Peyer's patch (tissue), 4 donors: ENCODE data around the gene C1orf116. TPM values are rescaled to one million over a fixed set of nuclear protein-coding genes. Genes with fewer than 3 reads are reported as not detected.
A peak's percentile ranks its signal among the peaks of the same experiment; 100 is the strongest.

Experiments used
- DNase-seq, 3 donors: peaks; one replicate each; pipeline ENCODE4 v3.0.0-alpha.2; 2017 to 2019
- H3K27ac ChIP-seq, 4 donors: fragments of 200-600 bp; sonication (generic); one replicate each; pipeline ENCODE4 v1.5.1; 2016 to 2019
- H3K27me3 ChIP-seq, 2 donors: fragments of 200-600 bp; sonication (generic); one replicate each; pipeline ENCODE4 v1.5.1; 2019
- H3K36me3 ChIP-seq, 3 donors: fragments of 200-600 bp; sonication (generic); one replicate each; pipeline ENCODE4 v1.5.1; 2016 to 2019
- H3K4me1 ChIP-seq, 4 donors: fragments of 200-600 bp; sonication (generic); one replicate each; pipeline ENCODE4 v1.5.1; 2016 to 2019
- H3K4me3 ChIP-seq, 4 donors: fragments of 200-600 bp; sonication (generic); 1 replicate in 3 of 4; 2 replicates in 1 of 4; pipeline ENCODE4 v1.5.1; 2016 to 2019; ENCODE audit warnings: mild to moderate bottlenecking in 1 of 4
- H3K9me3 ChIP-seq, 4 donors: fragments of 200-600 bp; sonication (generic); one replicate each; pipeline ENCODE4 v1.5.1; 2016 to 2019; ENCODE audit warnings: mild to moderate bottlenecking in 1 of 4
- CTCF ChIP-seq, 6 experiments: fragments of 450-650 bp in 4 of 6; fragments of 200-600 bp in 2 of 6; sonication (generic) in 1 of 6; IDR thresholded peaks; one replicate each; pipeline ENCODE4 v1.5.1; 2017 to 2019; ENCODE audit warnings: antibody characterized with exemption in 6 of 6, mild to moderate bottlenecking in 3 of 6, moderate library complexity in 1 of 6
- POLR2A ChIP-seq, 2 donors: fragments of 450-650 bp; IDR thresholded peaks; one replicate each; pipeline ENCODE4 v1.5.1; 2017; ENCODE audit warnings: antibody characterized with exemption in 2 of 2, mild to moderate bottlenecking in 2 of 2, moderate library complexity in 2 of 2
- total RNA-seq, 4 donors: library from RNA; depleted of rRNA; stranded (reverse); fragments of >200 nt; gene quantifications; one replicate each; pipeline ENCODE4 v1.1.0, GENCODE V29; 2016

C1orf116 gene
- total RNA-seq, 4 donors from 2014 or later, result 4.1 to 72.3 (median 56.7) TPM

- Histone ChIP-seq H3K4me3 (no peak overlapping the region), H3K36me3 (no peaks in the 10 kb centered on the region), H3K27me3 (no peaks in the 10 kb centered on the region), H3K9me3 (no peaks in the 10 kb centered on the region), H3K4me1 (peaks cover 0 to 51% (median 2%) of the 10 kb centered on the region in 4 donors), H3K27ac (no peak overlapping the region)
- no peak for TF ChIP-seq POLR2A (IDR thresholded peaks at IDR 0.05)
- TF ChIP-seq CTCF (IDR thresholded peaks at IDR 0.05), result no peak
- no peak for DNase-seq
Observed at GRCh38 chr1:206974140-206974539, 58.4 kb downstream of the C1orf116 start.

GRCh38 chr1:206972728-206973127, 59.8 kb downstream of the C1orf116 start:
- peak overlapping the region in 2 of 4 donors; percentile 12 to 30 for H3K27ac ChIP-seq
- no peak for DNase-seq

GRCh38 chr1:206971029-206971655, 61.4 kb downstream of the C1orf116 start:
- Histone ChIP-seq H3K27ac (no peak overlapping the region), H3K27me3 (no peaks in the 10 kb centered on the region), H3K4me1 (peaks cover 0 to 74% (median 4%) of the 10 kb centered on the region in 4 donors), H3K9me3 (no peaks in the 10 kb centered on the region), H3K4me3 (no peak overlapping the region), H3K36me3 (no peaks in the 10 kb centered on the region)
- no peak for DNase-seq
- TF ChIP-seq CTCF (IDR thresholded peaks at IDR 0.05) (no peak), POLR2A (IDR thresholded peaks at IDR 0.05) (no peak)

More at GRCh38 chr1:206972728-206973127, 59.8 kb downstream of the C1orf116 start:
- TF ChIP-seq CTCF (IDR thresholded peaks at IDR 0.05) (peak in 1 of 6 experiments; percentile 3), POLR2A (IDR thresholded peaks at IDR 0.05) (no peak)
- Histone ChIP-seq H3K36me3 (no peaks in the 10 kb centered on the region), H3K4me3 (no peak overlapping the region), H3K27me3 (no peaks in the 10 kb centered on the region), H3K9me3 (no peaks in the 10 kb centered on the region), H3K4me1 (peaks cover 0 to 64% (median 2%) of the 10 kb centered on the region in 4 donors)

- peaks cover 0 to 71% (median 4%) of the 10 kb centered on the region in 4 donors for H3K4me1 ChIP-seq
- H3K4me3 ChIP-seq, result no peak within 1 kb of the TSS
- no peaks in the 10 kb centered on the region for H3K9me3 ChIP-seq
- peak within 1 kb of the TSS in 2 of 4 donors; percentile 53 to 62 for H3K27ac ChIP-seq
- no peaks in the 10 kb centered on the region for H3K36me3 ChIP-seq
- TF ChIP-seq CTCF (IDR thresholded peaks at IDR 0.05), result no peak
- TF ChIP-seq POLR2A (IDR thresholded peaks at IDR 0.05), result no peak
- H3K27me3 ChIP-seq, result no peaks in the 10 kb centered on the region
- no peak for DNase-seq
Observed at GRCh38 chr1:206970446-206970845, 62.1 kb downstream of the C1orf116 start, which contains the start of gene FCAMR. Gene FCAMR (minus strand): TSS chr1:206970460. CDS start chr1:206970125, 335 bp downstream.

- DNase-seq, result peak in 2 of 3 donors; percentile 80 to 90
- peaks cover 0 to 69% (median 4%) of the 10 kb centered on the region in 4 donors for H3K4me1 ChIP-seq
- H3K36me3 ChIP-seq, result no peaks in the 10 kb centered on the region
- no peak overlapping the region for H3K4me3 ChIP-seq
- no peaks in the 10 kb centered on the region for H3K27me3 ChIP-seq
- peak overlapping the region in 2 of 4 donors; percentile 53 to 62 for H3K27ac ChIP-seq
- no peaks in the 10 kb centered on the region for H3K9me3 ChIP-seq
- TF ChIP-seq CTCF (IDR thresholded peaks at IDR 0.05) (no peak), POLR2A (IDR thresholded peaks at IDR 0.05) (no peak)
Observed at GRCh38 chr1:206969090-206969489, 63.5 kb downstream of the C1orf116 start.

Other genes with a start within 250 kb of the C1orf116 start
- gene IL20, start 167.1 kb downstream of the C1orf116 start, total RNA-seq, result not detected
- gene IL24, start 135.3 kb downstream of the C1orf116 start, total RNA-seq, result not detected
- gene FCMR, start 110.8 kb downstream of the C1orf116 start, total RNA-seq, result 100 to 1,000 TPM in 1 of 4 donors, 1 to 10 TPM in 3; 7.4 to 248 (median 8.6) TPM
- 1,000 to 10,000 TPM in 3 of 4 donors, 100 to 1,000 TPM in 1; 588 to 3,176 (median 2,192) TPM for gene PIGR, start 86.3 kb downstream of the C1orf116 start, total RNA-seq
- gene FCAMR, start 62.3 kb downstream of the C1orf116 start, total RNA-seq, result 1 to 10 TPM in 1 of 4 donors, under 1 TPM in 2, not detected in 1; 0.85 to 1.5 (median 0.88) TPM
- gene YOD1, start 18.5 kb upstream of the C1orf116 start, total RNA-seq, result 10 to 100 TPM in 2 of 4 donors, 1 to 10 TPM in 2; 7.4 to 12.7 (median 10.2) TPM
- gene PFKFB2, start 20.5 kb upstream of the C1orf116 start, total RNA-seq, result 100 to 1,000 TPM in 2 of 4 donors, 10 to 100 TPM in 2; 44.6 to 150 (median 116) TPM
- 10 to 100 TPM in 1 of 4 donors, 1 to 10 TPM in 2, not detected in 1; 5.3 to 18.1 (median 8.6) TPM for gene C4BPB, start 56.1 kb upstream of the C1orf116 start, total RNA-seq
- gene C4BPA, start 71.5 kb upstream of the C1orf116 start, total RNA-seq, result 1 to 10 TPM in 2 of 4 donors, under 1 TPM in 1, not detected in 1; 0.67 to 2.6 (median 1.2) TPM